ENCODE data around the gene ABCB8. TPM values are rescaled to one million over a fixed set of nuclear protein-coding genes. Genes with fewer than 3 reads are reported as not detected.

ABCB8 gene
- total RNA-seq, 1 donor from 2014 or later: 38.1 TPM

- H3K9me3 Mint-ChIP-seq (ENCODE audit: unreplicated experiment): no peaks in the 10 kb centered on the region
- no peak for TF ChIP-seq CTCF (IDR thresholded peaks at IDR 0.05)
- H3K27ac Mint-ChIP-seq (ENCODE audit: unreplicated experiment): no peak overlapping the region
- H3K4me3 Mint-ChIP-seq (ENCODE audit: unreplicated experiment): no peak overlapping the region
- no peak for DNase-seq (ENCODE audit: extremely low spot score, unreplicated experiment)
- no peaks in the 10 kb centered on the region for H3K36me3 Mint-ChIP-seq (ENCODE audit: unreplicated experiment)
- H3K4me1 Mint-ChIP-seq (ENCODE audit: unreplicated experiment): peaks cover 27% of the 10 kb centered on the region
- peaks cover 20% of the 10 kb centered on the region for H3K27me3 Mint-ChIP-seq (ENCODE audit: unreplicated experiment)
These were observed 12.3 kb upstream of the ABCB8 start for GRCh38 chr7:151015967-151016366.

- Mint-ChIP-seq H3K9me3 (ENCODE audit: unreplicated experiment) (no peaks in the 10 kb centered on the region), H3K27ac (ENCODE audit: unreplicated experiment) (no peak overlapping the region), H3K27me3 (ENCODE audit: unreplicated experiment) (peaks cover 25% of the 10 kb centered on the region), H3K4me1 (ENCODE audit: unreplicated experiment) (peaks cover 27% of the 10 kb centered on the region), H3K36me3 (ENCODE audit: unreplicated experiment) (no peaks in the 10 kb centered on the region), H3K4me3 (ENCODE audit: unreplicated experiment) (no peak overlapping the region)
- no peak for DNase-seq (ENCODE audit: extremely low spot score, unreplicated experiment)
- TF ChIP-seq CTCF (IDR thresholded peaks at IDR 0.05): no peak
These were observed 11.7 kb upstream of the ABCB8 start for GRCh38 chr7:151016505-151016904.

DNA sequence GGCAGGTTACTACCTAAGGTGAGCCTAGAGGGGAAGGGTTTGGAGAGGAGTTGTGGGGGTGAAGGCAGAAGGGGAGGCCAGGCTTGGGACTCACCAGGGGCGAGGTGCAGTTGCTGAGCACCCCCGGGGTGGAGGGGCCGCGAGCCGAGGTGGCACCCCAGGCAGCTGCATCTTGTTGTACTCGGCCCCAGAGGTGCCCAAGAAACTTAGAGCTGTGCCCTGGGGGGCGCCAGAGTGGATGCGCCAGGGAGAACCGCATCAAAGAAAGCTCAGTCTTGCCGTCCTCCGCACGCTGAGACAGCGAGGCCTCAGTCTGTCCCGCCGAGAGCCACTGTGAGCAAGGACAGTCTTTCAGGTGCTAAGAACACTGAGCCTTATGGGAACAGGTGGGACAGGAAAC is 11.3 kb upstream of the ABCB8 start:
- no peak for TF ChIP-seq CTCF (IDR thresholded peaks at IDR 0.05)

DNA sequence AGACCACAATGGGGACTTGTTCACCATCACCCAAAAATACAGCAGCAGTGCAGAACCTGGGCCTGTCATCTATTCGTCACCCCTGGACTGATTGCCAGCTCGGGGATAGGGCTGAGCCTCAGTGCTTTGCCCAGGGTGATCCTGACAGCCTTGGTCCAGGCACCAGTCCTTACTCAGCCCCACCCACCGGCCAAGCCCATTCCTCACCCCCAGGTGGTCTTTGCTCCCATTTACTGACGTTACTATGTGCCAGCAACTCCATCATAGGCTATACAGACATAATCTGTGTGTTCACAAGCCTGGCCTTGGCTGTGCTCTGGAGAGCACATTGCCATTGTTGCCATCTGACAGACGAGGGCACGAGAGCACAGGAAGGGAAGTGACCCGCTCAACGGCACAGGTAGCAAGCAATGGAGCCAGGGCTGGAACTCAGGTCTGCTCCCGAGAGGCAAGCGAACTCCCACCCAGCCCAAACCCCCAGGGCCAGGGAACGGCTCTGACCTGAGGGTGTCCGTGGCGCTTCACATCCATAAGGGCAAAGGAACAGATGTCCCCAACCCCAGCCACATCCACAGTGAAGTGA is 10.8 kb upstream of the ABCB8 start:
- DNase-seq (ENCODE audit: extremely low spot score, unreplicated experiment): no peak
- no peaks in the 10 kb centered on the region for H3K9me3 Mint-ChIP-seq (ENCODE audit: unreplicated experiment)
- no peak overlapping the region for H3K4me3 Mint-ChIP-seq (ENCODE audit: unreplicated experiment)
- no peak for TF ChIP-seq CTCF (IDR thresholded peaks at IDR 0.05)
- no peak overlapping the region for H3K27ac Mint-ChIP-seq (ENCODE audit: unreplicated experiment)
- peaks cover 21% of the 10 kb centered on the region for H3K4me1 Mint-ChIP-seq (ENCODE audit: unreplicated experiment)
- peaks cover 25% of the 10 kb centered on the region for H3K27me3 Mint-ChIP-seq (ENCODE audit: unreplicated experiment)
- no peaks in the 10 kb centered on the region for H3K36me3 Mint-ChIP-seq (ENCODE audit: unreplicated experiment)

More for the DNA sequence above, 11.3 kb upstream of the ABCB8 start:
- H3K9me3 Mint-ChIP-seq (ENCODE audit: unreplicated experiment): no peaks in the 10 kb centered on the region
- H3K4me1 Mint-ChIP-seq (ENCODE audit: unreplicated experiment): peaks cover 24% of the 10 kb centered on the region
- DNase-seq (ENCODE audit: extremely low spot score, unreplicated experiment): no peak
- H3K27ac Mint-ChIP-seq (ENCODE audit: unreplicated experiment): no peak overlapping the region
- peaks cover 25% of the 10 kb centered on the region for H3K27me3 Mint-ChIP-seq (ENCODE audit: unreplicated experiment)
- H3K4me3 Mint-ChIP-seq (ENCODE audit: unreplicated experiment): no peak overlapping the region
- no peaks in the 10 kb centered on the region for H3K36me3 Mint-ChIP-seq (ENCODE audit: unreplicated experiment)

GRCh38 chr7:151017953-151018420 is 10.3 kb upstream of the ABCB8 start:
- H3K36me3 Mint-ChIP-seq (ENCODE audit: unreplicated experiment): no peaks in the 10 kb centered on the region
- peak overlapping the region; percentile 40 for H3K4me3 Mint-ChIP-seq (ENCODE audit: unreplicated experiment)
- H3K27ac Mint-ChIP-seq (ENCODE audit: unreplicated experiment): no peak overlapping the region
- peak; percentile 92 for DNase-seq (ENCODE audit: extremely low spot score, unreplicated experiment)
- peak; percentile 99 for TF ChIP-seq CTCF (IDR thresholded peaks at IDR 0.05)
- H3K9me3 Mint-ChIP-seq (ENCODE audit: unreplicated experiment): no peaks in the 10 kb centered on the region
- H3K4me1 Mint-ChIP-seq (ENCODE audit: unreplicated experiment): peaks cover 19% of the 10 kb centered on the region
- peaks cover 28% of the 10 kb centered on the region for H3K27me3 Mint-ChIP-seq (ENCODE audit: unreplicated experiment)

Data from osteocyte (in vitro differentiated cells).